HG03039 (cell line): Measurements from ENCODE around the gene GDF9.

Experiments used
- ATAC-seq: cut with Tn5 transposase; IDR thresholded peaks from one replicate; pipeline ENCODE4 v1.9.1; 2021; ENCODE audit warnings: mild to moderate bottlenecking, moderate library complexity; ENCODE audit not compliant: unreplicated experiment

Gene GDF9

GRCh38 chr5:132839426-132840301 lies 26.6 kb downstream of the GDF9 start:
- no peak for ATAC-seq

GRCh38 chr5:132838516-132839282 lies 27.6 kb downstream of the GDF9 start:
- ATAC-seq = no peak

- ATAC-seq = no peak
Measured at GRCh38 chr5:132837868-132838267, 28.4 kb downstream of the GDF9 start.

- ATAC-seq = no peak
Measured at GRCh38 chr5:132836852-132837251, 29.4 kb downstream of the GDF9 start.

GRCh38 chr5:132834057-132834456 lies 32.2 kb downstream of the GDF9 start:
- ATAC-seq = no peak

GRCh38 chr5:132832612-132833011 lies 33.7 kb downstream of the GDF9 start:
- no peak for ATAC-seq

- ATAC-seq = no peak
Measured at GRCh38 chr5:132831095-132831860, 35.0 kb downstream of the GDF9 start.

GRCh38 chr5:132830436-132831094 lies 35.7 kb downstream of the GDF9 start, which contains the start of gene SHROOM1:
TSS of gene SHROOM1 (minus strand) at chr5:132830647. CDS start at chr5:132826140, 4,507 bp downstream.
- ATAC-seq = peak; percentile 56

GRCh38 chr5:132829742-132830435 lies 36.4 kb downstream of the GDF9 start:
- peak; percentile 65 for ATAC-seq

- ATAC-seq = no peak
Measured at GRCh38 chr5:132828846-132829494, 37.3 kb downstream of the GDF9 start.

GRCh38 chr5:132827943-132828673 lies 38.2 kb downstream of the GDF9 start:
- ATAC-seq = no peak

GRCh38 chr5:132826424-132827082 lies 39.7 kb downstream of the GDF9 start:
- no peak for ATAC-seq

GRCh38 chr5:132825834-132826391 lies 40.4 kb downstream of the GDF9 start:
- no peak for ATAC-seq

- ATAC-seq = no peak
Measured at GRCh38 chr5:132825033-132825833, 41.0 kb downstream of the GDF9 start.

- ATAC-seq = no peak
Measured at GRCh38 chr5:132824426-132824825, 41.8 kb downstream of the GDF9 start.

- no peak for ATAC-seq
Measured at GRCh38 chr5:132823481-132824050, 42.7 kb downstream of the GDF9 start.
